GM18498 (cell line): Measurements from ENCODE around the gene LEKR1.

ENCODE experiments used
- ATAC-seq: cut with Tn5 transposase; IDR thresholded peaks from one replicate; pipeline ENCODE4 v1.9.1; 2021; ENCODE audit warnings: mild to moderate bottlenecking, moderate library complexity; ENCODE audit not compliant: unreplicated experiment

The LEKR1 gene

GRCh38 chr3:156973954-156974353 is 147.8 kb downstream of the LEKR1 start:
- ATAC-seq, result no peak

GRCh38 chr3:156974931-156975330 is 148.8 kb downstream of the LEKR1 start:
- no peak for ATAC-seq

- no peak for ATAC-seq
Measured at GRCh38 chr3:156975721-156976120, 149.6 kb downstream of the LEKR1 start.

- ATAC-seq, result no peak
Measured at GRCh38 chr3:156976933-156977332, 150.8 kb downstream of the LEKR1 start.

GRCh38 chr3:156978481-156978961 is 152.4 kb downstream of the LEKR1 start:
- ATAC-seq, result peak; percentile 94

- no peak for ATAC-seq
Measured at GRCh38 chr3:156981005-156981404, 154.9 kb downstream of the LEKR1 start.

- no peak for ATAC-seq
Measured at GRCh38 chr3:156983559-156983958, 157.4 kb downstream of the LEKR1 start.

- no peak for ATAC-seq
Measured at GRCh38 chr3:156985711-156986110, 159.6 kb downstream of the LEKR1 start.

- ATAC-seq, result no peak
Measured at GRCh38 chr3:156987946-156988345, 161.8 kb downstream of the LEKR1 start.

- no peak for ATAC-seq
Measured at GRCh38 chr3:156997351-156997750, 171.2 kb downstream of the LEKR1 start.

- no peak for ATAC-seq
Measured at GRCh38 chr3:157001221-157001957, 175.2 kb downstream of the LEKR1 start.

GRCh38 chr3:157021679-157022078 is 195.5 kb downstream of the LEKR1 start:
- ATAC-seq, result no peak

- no peak for ATAC-seq
Measured at GRCh38 chr3:157023226-157023625, 197.1 kb downstream of the LEKR1 start.

GRCh38 chr3:157026091-157026490 is 199.9 kb downstream of the LEKR1 start:
- no peak for ATAC-seq

- ATAC-seq, result no peak
Measured at GRCh38 chr3:157027861-157028745, 201.9 kb downstream of the LEKR1 start.

GRCh38 chr3:157029365-157029790 is 203.2 kb downstream of the LEKR1 start:
- no peak for ATAC-seq

GRCh38 chr3:157030712-157031111 is 204.6 kb downstream of the LEKR1 start:
- ATAC-seq, result no peak

- no peak for ATAC-seq
Measured at GRCh38 chr3:157033001-157033400, 206.8 kb downstream of the LEKR1 start.

GRCh38 chr3:157040456-157040855 is 214.3 kb downstream of the LEKR1 start:
- ATAC-seq, result no peak

- no peak for ATAC-seq
Measured at GRCh38 chr3:157042226-157042625, 216.1 kb downstream of the LEKR1 start.

GRCh38 chr3:157043771-157044170 is 217.6 kb downstream of the LEKR1 start:
- no peak for ATAC-seq
